SU-DHL-6 (cell line): ENCODE data around the gene STK32B.

Source experiments
- H2AFZ ChIP-seq: fragments of 200-600 bp; sonication (generic); 2 replicates; pipeline ENCODE4 v1.6.1; 2014; ENCODE audit warnings: low read depth, mild to moderate bottlenecking, moderate library complexity, mixed read lengths, antibody characterized with exemption, low read length; ENCODE audit not compliant: severe bottlenecking
- H3F3A ChIP-seq: fragments of 200-600 bp; shearing (Covaris generic); 2 replicates; pipeline ENCODE4 v1.6.0; 2016; ENCODE audit warnings: antibody characterized with exemption, mild to moderate bottlenecking; ENCODE audit not compliant: insufficient read depth
- H3K27ac ChIP-seq: fragments of 200-600 bp; sonication (generic); 2 replicates; pipeline ENCODE4 v1.5.1; 2016; ENCODE audit warnings: low read depth, mild to moderate bottlenecking, low read length, moderate library complexity, mixed read lengths
- H3K27me3 ChIP-seq: fragments of 200-600 bp; sonication (generic), shearing (Covaris generic); 2 replicates; pipeline ENCODE4 v1.6.0; 2014; ENCODE audit warnings: mild to moderate bottlenecking, low read length
- H3K36me3 ChIP-seq: fragments of 200-600 bp; sonication (generic); 2 replicates; pipeline ENCODE4 v1.6.1; 2014; ENCODE audit warnings: mild to moderate bottlenecking, low read length, mixed read lengths
- H3K4me2 ChIP-seq: fragments of 300-600, 200-600 bp; shearing (Covaris generic), sonication (generic); 2 replicates; pipeline ENCODE4 v1.6.0; 2014; ENCODE audit warnings: low read length, low read depth, mild to moderate bottlenecking; ENCODE audit not compliant: poor library complexity, severe bottlenecking
- H3K4me3 ChIP-seq: fragments of 200-600 bp; sonication (generic); 2 replicates; pipeline ENCODE4 v1.5.1; 2014; ENCODE audit warnings: antibody characterized with exemption, low read length, mild to moderate bottlenecking, mixed read lengths; ENCODE audit not compliant: insufficient read depth, poor library complexity, severe bottlenecking
- H3K79me2 ChIP-seq: fragments of 200-600 bp; sonication (generic); 2 replicates; pipeline ENCODE4 v1.6.1; 2014; ENCODE audit warnings: mild to moderate bottlenecking, low read length, moderate library complexity; ENCODE audit not compliant: insufficient read depth
- H3K9ac ChIP-seq: fragments of 200-600 bp; sonication (generic); 2 replicates; pipeline ENCODE4 v1.7.0; 2014; ENCODE audit warnings: mild to moderate bottlenecking, low read length
- H3K9me2 ChIP-seq: fragments of 200-600 bp; sonication (generic); replicated peaks from 2 replicates; pipeline ENCODE4 v1.6.1; 2014; ENCODE audit warnings: low read length; ENCODE audit not compliant: insufficient read depth
- H3K9me3 ChIP-seq: fragments of 200-600 bp; sonication (generic); 2 replicates; pipeline ENCODE4 v1.6.1; 2014; ENCODE audit warnings: low read length, mixed read lengths; ENCODE audit not compliant: insufficient read depth
- H4K20me1 ChIP-seq: fragments of 200-600 bp; sonication (generic); 2 replicates; pipeline ENCODE4 v1.6.1; 2014; ENCODE audit warnings: low read depth, mild to moderate bottlenecking, antibody characterized with exemption, low read length, moderate library complexity, mixed read lengths
- CTCF ChIP-seq: fragments of 200-600 bp; sonication (generic); IDR thresholded peaks from one replicate; pipeline ENCODE4 v1.5.1; 2017; ENCODE audit warnings: antibody characterized with exemption, mild to moderate bottlenecking, low read length, moderate library complexity; ENCODE audit not compliant: insufficient read depth, poor library complexity, severe bottlenecking
- EZH2phosphoT487 ChIP-seq: fragments of 200-600 bp; sonication (generic), shearing (Covaris generic); conservative IDR thresholded peaks from 2 replicates; pipeline ENCODE4 v1.6.1; 2018; ENCODE audit warnings: mild to moderate bottlenecking, antibody characterized with exemption, low read length, moderate library complexity, mixed read lengths

STK32B gene

GRCh38 chr4:5387457-5387856, 336.2 kb downstream of the STK32B start:
- no peak overlapping the region for H3K27ac ChIP-seq
- H3K79me2 ChIP-seq, result no peaks in the 10 kb centered on the region
- H4K20me1 ChIP-seq, result no peaks in the 10 kb centered on the region
- H3K9me3 ChIP-seq, result no peaks in the 10 kb centered on the region
- H3K4me2 ChIP-seq, result no peak overlapping the region
- H3K9me2 ChIP-seq, result no peaks in the 10 kb centered on the region
- H3K36me3 ChIP-seq, result no peaks in the 10 kb centered on the region
- no peak overlapping the region for H3K9ac ChIP-seq
- H3K27me3 ChIP-seq, result no peaks in the 10 kb centered on the region
- no peak for TF ChIP-seq CTCF
- no peak for TF ChIP-seq EZH2phosphoT487
- H3F3A ChIP-seq, result no peaks in the 10 kb centered on the region
- no peak overlapping the region for H3K4me3 ChIP-seq
- no peak overlapping the region for H2AFZ ChIP-seq

GRCh38 chr4:5389756-5390310, 338.6 kb downstream of the STK32B start:
- H3K79me2 ChIP-seq, result no peaks in the 10 kb centered on the region
- no peak overlapping the region for H3K4me2 ChIP-seq
- H4K20me1 ChIP-seq, result no peaks in the 10 kb centered on the region
- no peak overlapping the region for H2AFZ ChIP-seq
- no peaks in the 10 kb centered on the region for H3K9me2 ChIP-seq
- TF ChIP-seq EZH2phosphoT487, result no peak
- no peak for TF ChIP-seq CTCF
- no peaks in the 10 kb centered on the region for H3K36me3 ChIP-seq
- H3K27me3 ChIP-seq, result no peaks in the 10 kb centered on the region
- no peaks in the 10 kb centered on the region for H3K9me3 ChIP-seq
- H3K27ac ChIP-seq, result no peak overlapping the region
- no peaks in the 10 kb centered on the region for H3F3A ChIP-seq
- H3K9ac ChIP-seq, result no peak overlapping the region
- no peak overlapping the region for H3K4me3 ChIP-seq

GRCh38 chr4:5391492-5391891, 340.2 kb downstream of the STK32B start:
- Histone ChIP-seq H3K9me2 (no peaks in the 10 kb centered on the region), H3K4me3 (no peak overlapping the region), H3K9ac (no peak overlapping the region), H3K27ac (no peak overlapping the region), H3K9me3 (no peaks in the 10 kb centered on the region), H3K36me3 (no peaks in the 10 kb centered on the region), H2AFZ (no peak overlapping the region), H4K20me1 (no peaks in the 10 kb centered on the region), H3K27me3 (no peaks in the 10 kb centered on the region), H3K4me2 (no peak overlapping the region), H3F3A (no peaks in the 10 kb centered on the region), H3K79me2 (no peaks in the 10 kb centered on the region)
- no peak for TF ChIP-seq CTCF
- no peak for TF ChIP-seq EZH2phosphoT487
